Kidney capillary endothelial cell (primary cell): Measurements from ENCODE around the gene TMEM18.

Experiments
- DNase-seq: peaks from one replicate; pipeline ENCODE4 v3.0.0-alpha.2; 2018; ENCODE audit warnings: low spot score

Gene TMEM18

DNA sequence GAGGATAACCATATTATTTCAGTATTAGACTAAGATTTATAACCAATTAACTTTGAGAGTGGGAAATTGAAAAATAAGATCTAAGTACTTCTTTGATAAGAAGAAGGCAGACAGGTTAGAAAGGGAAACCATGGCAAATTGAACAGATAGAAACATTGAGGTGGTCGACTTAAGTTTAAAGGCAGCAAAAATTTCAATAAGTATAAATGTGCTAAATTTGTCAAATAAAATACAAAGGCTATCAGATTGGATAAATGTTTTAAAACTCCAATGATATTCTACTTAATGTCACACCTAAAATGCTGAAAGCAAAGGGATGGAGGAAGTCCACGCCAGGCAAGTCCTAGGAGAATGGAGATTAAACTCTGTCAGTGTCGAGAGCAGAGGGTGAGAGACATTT, 59.2 kb downstream of the TMEM18 start:
- no peak for DNase-seq
